HG02870 (cell line): Measurements from ENCODE around the gene TMEM208.
A peak's percentile ranks its signal among the peaks of the same experiment; 100 is the strongest.

Experiments used
- ATAC-seq: cut with Tn5 transposase; IDR thresholded peaks from one replicate; pipeline ENCODE4 v1.9.1; 2021; ENCODE audit warnings: mild to moderate bottlenecking, moderate library complexity; ENCODE audit not compliant: unreplicated experiment

The TMEM208 gene

DNA sequence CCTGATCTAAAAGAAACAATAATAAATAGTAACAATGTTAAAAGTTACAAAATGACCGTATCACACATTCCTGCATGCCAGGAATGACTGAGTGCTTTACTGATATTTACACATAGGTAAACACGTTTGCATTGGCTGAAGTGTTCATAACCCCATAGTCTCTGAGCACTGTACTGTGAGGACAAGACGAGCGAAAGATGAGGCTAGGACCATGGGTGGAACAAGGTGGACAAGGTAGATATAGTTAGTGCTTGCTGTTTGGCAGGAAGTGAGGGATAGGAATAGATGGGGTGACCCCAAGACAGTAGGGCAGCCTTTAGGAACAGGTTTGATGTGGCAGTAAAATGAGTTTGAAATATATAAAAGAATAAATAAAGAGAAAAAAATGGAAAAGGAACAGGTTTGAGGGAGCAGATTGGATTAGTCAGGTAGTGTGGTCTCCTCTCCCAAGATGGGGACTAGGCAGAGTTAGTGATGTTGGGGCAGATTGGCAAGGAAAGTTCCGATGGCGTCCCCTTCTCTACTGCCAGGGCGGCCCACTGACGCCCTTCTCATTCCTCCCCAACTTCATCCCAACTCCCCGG is 35.4 kb upstream of the TMEM208 start:
- ATAC-seq: no peak

GRCh38 chr16:67191995-67192681 is 34.8 kb upstream of the TMEM208 start, which contains the start of gene E2F4:
TSS of gene E2F4 (plus strand) at chr16:67192155. CDS start at chr16:67192228, 73 bp downstream.
- peak; percentile 85 for ATAC-seq

- ATAC-seq: no peak
Observed at GRCh38 chr16:67192781-67193361, 34.1 kb upstream of the TMEM208 start.

- no peak for ATAC-seq
Observed at GRCh38 chr16:67193536-67193935, 33.4 kb upstream of the TMEM208 start.

DNA sequence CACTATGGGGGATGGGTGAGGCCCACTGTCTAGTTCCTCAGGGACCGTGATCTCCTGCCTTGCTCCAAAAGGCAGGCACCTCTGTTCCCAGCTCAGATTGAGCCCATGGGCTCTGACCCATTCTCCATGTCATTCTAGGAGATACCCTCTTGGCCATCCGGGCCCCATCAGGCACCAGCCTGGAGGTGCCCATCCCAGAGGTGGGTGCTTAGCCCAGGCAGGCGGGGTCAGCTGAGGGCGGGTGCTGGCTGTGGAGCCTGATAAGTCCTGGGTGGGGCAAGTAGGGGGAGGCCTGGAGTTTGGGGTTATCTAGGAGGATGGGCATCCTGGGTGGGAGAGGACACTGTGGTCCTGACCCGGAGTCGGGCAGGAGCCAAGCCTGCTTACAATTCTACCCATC is 32.7 kb upstream of the TMEM208 start:
- ATAC-seq: no peak

DNA sequence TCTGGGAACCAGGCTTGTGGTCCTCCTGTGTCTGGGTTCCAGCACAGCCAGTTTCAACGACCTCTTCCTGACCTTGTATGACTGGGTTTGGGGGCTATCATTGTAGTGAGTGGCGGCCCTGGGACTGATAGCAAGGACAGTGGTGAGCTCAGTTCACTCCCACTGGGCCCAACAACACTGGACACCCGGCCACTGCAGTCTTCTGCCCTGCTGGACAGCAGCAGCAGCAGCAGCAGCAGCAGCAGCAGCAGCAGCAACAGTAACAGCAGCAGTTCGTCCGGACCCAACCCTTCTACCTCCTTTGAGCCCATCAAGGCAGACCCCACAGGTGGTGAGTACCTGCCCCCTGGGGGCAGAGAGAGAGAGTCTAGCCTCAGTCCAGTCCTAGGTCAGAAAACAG is 31.3 kb upstream of the TMEM208 start:
- no peak for ATAC-seq

DNA sequence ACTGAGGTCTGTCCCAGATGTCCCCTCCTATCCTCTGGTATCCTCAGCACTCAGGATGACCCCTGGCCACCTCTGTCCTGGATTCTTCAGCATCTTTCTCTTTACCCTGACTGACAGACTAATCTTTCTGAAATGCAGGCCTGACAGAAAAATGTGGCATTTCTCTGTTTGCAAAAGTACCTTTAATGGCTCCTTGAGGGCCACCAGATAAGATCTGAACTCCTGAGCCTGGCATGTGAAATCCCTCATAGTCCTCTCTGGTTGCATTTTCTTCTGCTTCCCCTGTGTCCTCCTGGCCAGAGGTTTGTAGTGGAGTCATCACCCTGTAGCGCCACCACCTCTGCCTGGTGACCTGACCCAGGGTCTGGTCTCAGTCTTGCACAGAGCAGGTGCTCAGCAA is 30.0 kb upstream of the TMEM208 start:
- ATAC-seq: no peak

DNA sequence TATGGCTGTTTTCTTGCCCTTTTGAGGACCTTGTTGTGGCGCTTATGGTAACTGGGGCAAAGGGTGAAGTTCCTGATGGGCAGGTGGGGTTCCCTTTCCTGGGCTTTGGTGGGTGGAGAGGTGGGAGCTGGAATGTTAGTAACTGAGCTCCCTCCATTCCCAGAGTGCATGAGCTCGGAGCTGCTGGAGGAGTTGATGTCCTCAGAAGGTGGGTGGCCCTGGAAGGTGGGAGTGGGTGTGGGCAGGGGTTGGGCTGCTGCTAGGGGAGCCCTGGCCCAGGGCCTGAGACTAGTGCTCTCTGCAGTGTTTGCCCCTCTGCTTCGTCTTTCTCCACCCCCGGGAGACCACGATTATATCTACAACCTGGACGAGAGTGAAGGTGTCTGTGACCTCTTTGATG is 29.2 kb upstream of the TMEM208 start:
- ATAC-seq: no peak

DNA sequence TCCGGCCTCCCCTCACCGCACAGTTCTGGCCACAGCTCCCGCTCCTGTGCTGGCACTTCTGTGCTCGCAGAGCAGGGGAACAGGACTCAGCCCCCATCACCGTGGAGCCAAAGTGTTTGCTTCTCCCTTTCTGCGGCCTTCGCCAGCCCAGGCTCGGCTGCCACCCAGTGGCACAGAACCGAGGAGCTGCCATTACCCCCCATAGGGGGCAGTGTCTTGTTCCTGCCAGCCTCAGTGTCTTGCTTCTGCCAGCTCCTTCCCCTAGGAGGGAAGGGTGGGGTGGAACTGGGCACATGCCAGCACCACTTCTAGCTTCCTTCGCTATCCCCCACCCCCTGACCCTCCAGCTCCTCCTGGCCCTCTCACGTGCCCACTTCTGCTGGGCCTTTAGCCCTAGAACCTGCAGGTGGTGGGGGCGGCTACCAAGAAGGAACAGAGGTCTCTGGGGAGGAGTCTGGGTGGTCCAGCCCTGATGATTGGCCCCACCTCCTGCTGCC is 28.6 kb upstream of the TMEM208 start:
- ATAC-seq: no peak

GRCh38 chr16:67199011-67199807 is 27.7 kb upstream of the TMEM208 start, which contains the start of gene ELMO3:
TSS of gene ELMO3 (plus strand) at chr16:67199131. CDS start at chr16:67199327, 196 bp downstream.
- no peak for ATAC-seq

GRCh38 chr16:67199808-67200198 is 27.1 kb upstream of the TMEM208 start:
- ATAC-seq: no peak

DNA sequence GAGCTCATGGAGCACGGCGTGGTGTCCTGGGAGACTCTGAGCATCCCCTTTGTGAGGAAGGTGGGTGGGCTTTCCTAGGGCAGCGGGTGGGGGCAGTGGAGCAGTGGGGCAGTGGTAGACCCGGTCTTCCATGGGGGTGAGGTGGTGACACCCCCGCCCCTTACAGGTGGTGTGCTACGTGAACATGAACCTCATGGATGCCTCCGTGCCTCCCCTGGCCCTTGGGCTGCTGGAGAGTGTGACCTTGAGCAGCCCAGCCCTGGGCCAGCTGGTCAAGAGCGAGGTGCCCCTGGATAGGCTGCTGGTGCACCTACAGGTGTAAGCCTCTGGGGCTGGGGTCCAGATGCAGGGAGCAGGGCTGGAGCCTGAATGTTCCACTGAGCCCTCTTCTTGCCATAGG is 26.4 kb upstream of the TMEM208 start:
- no peak for ATAC-seq

- ATAC-seq: no peak
Observed at GRCh38 chr16:67201411-67202345, 25.3 kb upstream of the TMEM208 start.

DNA sequence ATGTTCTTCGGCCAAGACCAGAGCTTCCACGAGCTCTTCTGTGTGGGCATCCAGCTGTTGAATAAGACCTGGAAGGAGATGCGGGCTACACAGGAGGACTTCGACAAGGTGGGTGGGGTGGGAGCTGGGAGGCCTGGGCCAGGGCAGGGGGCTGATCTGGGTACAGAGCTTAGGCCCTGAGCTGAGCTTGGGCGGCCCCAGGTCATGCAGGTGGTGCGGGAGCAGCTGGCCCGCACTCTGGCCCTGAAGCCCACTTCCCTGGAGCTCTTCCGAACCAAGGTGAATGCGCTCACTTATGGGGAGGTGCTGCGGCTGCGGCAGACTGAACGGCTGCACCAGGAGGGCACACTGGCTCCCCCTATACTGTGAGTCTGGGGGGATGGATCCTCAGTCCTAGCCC is 24.5 kb upstream of the TMEM208 start:
- no peak for ATAC-seq

- no peak for ATAC-seq
Observed at GRCh38 chr16:67202956-67203493, 23.9 kb upstream of the TMEM208 start.

- ATAC-seq: no peak
Observed at GRCh38 chr16:67204076-67204475, 22.9 kb upstream of the TMEM208 start.

GRCh38 chr16:67206129-67206837 is 20.6 kb upstream of the TMEM208 start:
- no peak for ATAC-seq

DNA sequence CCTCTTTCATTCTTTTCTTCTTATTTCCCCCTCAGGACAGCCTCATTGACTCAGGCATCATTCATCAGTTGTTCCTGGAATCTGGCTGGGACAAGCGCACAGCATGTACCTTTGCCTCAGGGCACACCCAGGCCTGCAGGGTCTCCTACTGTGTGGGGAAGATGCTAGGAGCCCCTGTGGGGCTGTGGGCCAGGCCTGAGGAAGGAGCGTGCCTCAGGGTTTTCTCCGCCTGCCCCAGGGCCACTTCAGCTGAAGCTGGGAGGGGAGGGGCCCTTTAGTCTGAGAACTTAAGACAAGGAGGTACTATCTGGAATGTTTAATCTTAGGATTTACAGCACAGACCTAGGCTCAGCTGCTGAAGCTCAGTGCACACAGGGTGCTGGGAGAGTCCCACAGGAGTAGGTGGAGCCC is 20.1 kb upstream of the TMEM208 start:
- no peak for ATAC-seq
